Measurements from ENCODE around the gene PFDN2.
A peak's percentile ranks its signal among the peaks of the same experiment; 100 is the strongest.

PFDN2 gene

DNA sequence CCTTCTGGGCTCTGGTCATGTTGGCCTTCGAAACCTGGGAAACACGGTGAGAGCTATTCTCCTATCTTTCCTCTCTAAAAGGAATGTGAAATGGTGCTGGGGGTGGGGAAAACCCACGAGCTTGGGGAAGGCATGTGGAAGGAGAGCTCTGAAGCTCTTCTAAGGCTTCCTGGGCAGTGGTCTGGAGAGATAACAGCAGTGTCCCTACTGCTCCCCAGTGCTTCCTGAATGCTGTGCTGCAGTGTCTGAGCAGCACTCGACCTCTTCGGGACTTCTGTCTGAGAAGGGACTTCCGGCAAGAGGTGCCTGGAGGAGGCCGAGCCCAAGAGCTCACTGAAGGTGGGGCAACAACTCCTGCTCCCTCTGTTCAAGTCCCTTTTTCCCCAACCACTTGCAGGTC lies 44.2 kb upstream of the PFDN2 start:
- no peak for DNase-seq (ENCODE audit: low spot score)
- TF ChIP-seq CTCF (IDR thresholded peaks at IDR 0.05; ENCODE audit: extremely low read depth, missing control alignments): no peak

GRCh38 chr1:161161652-161162051 lies 43.8 kb upstream of the PFDN2 start:
- DNase-seq (ENCODE audit: low spot score): no peak
- no peak for TF ChIP-seq CTCF (IDR thresholded peaks at IDR 0.05; ENCODE audit: extremely low read depth, missing control alignments)

GRCh38 chr1:161160671-161161145 lies 42.9 kb upstream of the PFDN2 start:
- TF ChIP-seq CTCF (IDR thresholded peaks at IDR 0.05; ENCODE audit: extremely low read depth, missing control alignments): no peak
- DNase-seq (ENCODE audit: low spot score): no peak

DNA sequence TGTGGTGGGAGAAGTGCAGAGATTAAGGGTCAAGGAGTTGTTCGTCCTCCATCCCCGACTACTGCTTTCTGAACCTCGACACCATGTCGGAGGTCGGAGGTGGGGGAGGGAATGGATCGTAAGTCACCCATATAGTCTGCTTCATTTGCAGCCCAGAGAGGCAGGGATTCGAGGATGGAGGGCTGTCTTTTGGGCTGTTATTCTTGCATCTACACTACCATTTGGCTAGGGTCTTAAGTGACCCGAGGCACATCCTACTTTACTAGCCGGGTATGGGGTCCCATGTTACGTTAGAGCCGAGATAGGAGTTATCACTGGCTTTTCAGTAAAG lies 42.0 kb upstream of the PFDN2 start:
- no peak for TF ChIP-seq CTCF (IDR thresholded peaks at IDR 0.05; ENCODE audit: extremely low read depth, missing control alignments)
- no peak for DNase-seq (ENCODE audit: low spot score)

- TF ChIP-seq CTCF (IDR thresholded peaks at IDR 0.05; ENCODE audit: extremely low read depth, missing control alignments): no peak
- DNase-seq (ENCODE audit: low spot score): peak; percentile 94
Measured at GRCh38 chr1:161159087-161159912, 41.5 kb upstream of the PFDN2 start, which contains the start of gene USP21. Gene USP21, plus strand, starts transcription at chr1:161159500. Its CDS starts 1,141 bp downstream, at chr1:161160641.

GRCh38 chr1:161158316-161159010 lies 40.6 kb upstream of the PFDN2 start:
- no peak for DNase-seq (ENCODE audit: low spot score)
- no peak for TF ChIP-seq CTCF (IDR thresholded peaks at IDR 0.05; ENCODE audit: extremely low read depth, missing control alignments)

GRCh38 chr1:161157867-161158266 lies 40.0 kb upstream of the PFDN2 start:
- no peak for TF ChIP-seq CTCF (IDR thresholded peaks at IDR 0.05; ENCODE audit: extremely low read depth, missing control alignments)
- DNase-seq (ENCODE audit: low spot score): no peak

Data from GM20000 (cell line).